ENCODE measurements around the gene PPP2CA.

- no peak for TF ChIP-seq CTCF (IDR thresholded peaks at IDR 0.05)
- TF ChIP-seq POLR2A (IDR thresholded peaks at IDR 0.05), result no peak
These were observed 29.7 kb upstream of the PPP2CA start for GRCh38 chr5:134255418-134256150.

Data from heart left ventricle (tissue), 13 donors.